NB4 (cell line): ENCODE data around the gene POM121C.
"Not testable (repeated sequence)": the region's sequence is repeated elsewhere in the genome, so short reads cannot be mapped to it uniquely, and the experiment has no call there.

ENCODE experiments used
- POLR2A ChIP-seq: IDR thresholded peaks from 2 replicates; pipeline ENCODE4 v1.6.1; 2011; ENCODE audit warnings: mild to moderate bottlenecking; ENCODE audit not compliant: insufficient read length; ENCODE audit errors: extremely low read depth
- TF ChIP-seq, protein P1 (sequence below): IDR thresholded peaks from one replicate; pipeline ENCODE4 v1.5.1; 2012; ENCODE audit warnings: low read depth, low read length
- TF ChIP-seq, protein P2 (sequence below): IDR thresholded peaks from 2 replicates; pipeline ENCODE4 v1.6.1; 2011; ENCODE audit warnings: low read depth, low read length

DNA sequence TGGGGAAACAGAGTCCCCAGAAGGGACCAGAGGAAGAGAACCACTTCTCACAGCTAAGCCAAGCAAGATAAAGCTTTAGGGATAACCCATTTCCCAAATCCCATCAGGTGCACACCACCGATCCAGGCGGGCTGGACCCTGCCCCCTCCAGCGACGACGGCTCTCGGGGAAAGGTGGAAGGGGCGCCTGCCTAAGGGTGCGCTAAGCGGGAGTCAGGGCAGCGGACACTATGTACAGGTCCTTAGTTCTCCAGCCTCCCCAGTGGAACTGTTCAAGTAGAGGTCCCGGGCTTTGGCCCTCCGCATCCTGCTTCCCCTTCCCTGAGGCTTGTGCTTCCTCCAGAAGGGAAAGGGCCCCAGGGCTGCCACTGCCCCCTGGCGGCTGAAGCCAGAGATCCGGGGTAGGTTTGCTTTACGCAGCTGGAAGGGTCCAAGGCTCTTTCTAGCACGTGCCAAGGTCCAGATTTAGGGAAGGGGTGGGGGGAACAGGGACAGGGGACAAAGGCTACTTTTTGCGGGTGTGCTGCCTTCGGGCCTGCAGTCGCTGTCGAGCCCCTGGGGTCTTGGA, 67.7 kb downstream of the POM121C start:
- TF ChIP-seq, protein P1, sequence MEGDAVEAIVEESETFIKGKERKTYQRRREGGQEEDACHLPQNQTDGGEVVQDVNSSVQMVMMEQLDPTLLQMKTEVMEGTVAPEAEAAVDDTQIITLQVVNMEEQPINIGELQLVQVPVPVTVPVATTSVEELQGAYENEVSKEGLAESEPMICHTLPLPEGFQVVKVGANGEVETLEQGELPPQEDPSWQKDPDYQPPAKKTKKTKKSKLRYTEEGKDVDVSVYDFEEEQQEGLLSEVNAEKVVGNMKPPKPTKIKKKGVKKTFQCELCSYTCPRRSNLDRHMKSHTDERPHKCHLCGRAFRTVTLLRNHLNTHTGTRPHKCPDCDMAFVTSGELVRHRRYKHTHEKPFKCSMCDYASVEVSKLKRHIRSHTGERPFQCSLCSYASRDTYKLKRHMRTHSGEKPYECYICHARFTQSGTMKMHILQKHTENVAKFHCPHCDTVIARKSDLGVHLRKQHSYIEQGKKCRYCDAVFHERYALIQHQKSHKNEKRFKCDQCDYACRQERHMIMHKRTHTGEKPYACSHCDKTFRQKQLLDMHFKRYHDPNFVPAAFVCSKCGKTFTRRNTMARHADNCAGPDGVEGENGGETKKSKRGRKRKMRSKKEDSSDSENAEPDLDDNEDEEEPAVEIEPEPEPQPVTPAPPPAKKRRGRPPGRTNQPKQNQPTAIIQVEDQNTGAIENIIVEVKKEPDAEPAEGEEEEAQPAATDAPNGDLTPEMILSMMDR = not testable (repeated sequence)
- not testable (repeated sequence) for TF ChIP-seq POLR2A
- TF ChIP-seq, protein P2, sequence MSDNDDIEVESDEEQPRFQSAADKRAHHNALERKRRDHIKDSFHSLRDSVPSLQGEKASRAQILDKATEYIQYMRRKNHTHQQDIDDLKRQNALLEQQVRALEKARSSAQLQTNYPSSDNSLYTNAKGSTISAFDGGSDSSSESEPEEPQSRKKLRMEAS = not testable (repeated sequence)
